ENCODE data around the gene RNF114. TPM values are rescaled to one million over a fixed set of nuclear protein-coding genes. Genes with fewer than 3 reads are reported as not detected.
"Not testable (repeated sequence)": the region's sequence is repeated elsewhere in the genome, so short reads cannot be mapped to it uniquely, and the experiment has no call there.

The RNF114 gene
- polyA plus RNA-seq, 1 donor from 2014 or later = 109 TPM

GRCh38 chr20:49993301-49993751 is 57.1 kb downstream of the RNF114 start:
- H3K9ac ChIP-seq (ENCODE audit: low read length) = no peak overlapping the region
- no peak overlapping the region for H3K4me2 ChIP-seq (ENCODE audit: low read length)
- no peak overlapping the region for H3K27ac ChIP-seq (ENCODE audit: low read length)
- H3K4me3 ChIP-seq (ENCODE audit: low read length) = no peak overlapping the region
- no peaks in the 10 kb centered on the region for H3K27me3 ChIP-seq (ENCODE audit: insufficient read depth, low read depth, low read length)
- no peak overlapping the region for H2AFZ ChIP-seq (ENCODE audit: low read depth, low read length)
- no peaks in the 10 kb centered on the region for H3F3A ChIP-seq (ENCODE audit: insufficient read depth, low read length, poor library complexity, severe bottlenecking)
- no peaks in the 10 kb centered on the region for H3K9me2 ChIP-seq (ENCODE audit: insufficient read depth, low read length)
- TF ChIP-seq EP300 (conservative IDR thresholded peaks at IDR 0.05; ENCODE audit: poor library complexity, severe bottlenecking) (no peak), RAD21 (conservative IDR thresholded peaks at IDR 0.05) (no peak), EZH2 (IDR thresholded peaks at IDR 0.05; ENCODE audit: borderline replicate concordance, insufficient read depth, low read length, poor library complexity, severe bottlenecking) (no peak), MXI1 (conservative IDR thresholded peaks at IDR 0.05; ENCODE audit: poor library complexity, severe bottlenecking) (no peak), POLR2AphosphoS5 (IDR thresholded peaks at IDR 0.05) (no peak), TAF1 (IDR thresholded peaks at IDR 0.05; ENCODE audit: low read depth) (no peak), SMC3 (conservative IDR thresholded peaks at IDR 0.05; ENCODE audit: poor library complexity) (no peak)
- TF ChIP-seq, protein P1, sequence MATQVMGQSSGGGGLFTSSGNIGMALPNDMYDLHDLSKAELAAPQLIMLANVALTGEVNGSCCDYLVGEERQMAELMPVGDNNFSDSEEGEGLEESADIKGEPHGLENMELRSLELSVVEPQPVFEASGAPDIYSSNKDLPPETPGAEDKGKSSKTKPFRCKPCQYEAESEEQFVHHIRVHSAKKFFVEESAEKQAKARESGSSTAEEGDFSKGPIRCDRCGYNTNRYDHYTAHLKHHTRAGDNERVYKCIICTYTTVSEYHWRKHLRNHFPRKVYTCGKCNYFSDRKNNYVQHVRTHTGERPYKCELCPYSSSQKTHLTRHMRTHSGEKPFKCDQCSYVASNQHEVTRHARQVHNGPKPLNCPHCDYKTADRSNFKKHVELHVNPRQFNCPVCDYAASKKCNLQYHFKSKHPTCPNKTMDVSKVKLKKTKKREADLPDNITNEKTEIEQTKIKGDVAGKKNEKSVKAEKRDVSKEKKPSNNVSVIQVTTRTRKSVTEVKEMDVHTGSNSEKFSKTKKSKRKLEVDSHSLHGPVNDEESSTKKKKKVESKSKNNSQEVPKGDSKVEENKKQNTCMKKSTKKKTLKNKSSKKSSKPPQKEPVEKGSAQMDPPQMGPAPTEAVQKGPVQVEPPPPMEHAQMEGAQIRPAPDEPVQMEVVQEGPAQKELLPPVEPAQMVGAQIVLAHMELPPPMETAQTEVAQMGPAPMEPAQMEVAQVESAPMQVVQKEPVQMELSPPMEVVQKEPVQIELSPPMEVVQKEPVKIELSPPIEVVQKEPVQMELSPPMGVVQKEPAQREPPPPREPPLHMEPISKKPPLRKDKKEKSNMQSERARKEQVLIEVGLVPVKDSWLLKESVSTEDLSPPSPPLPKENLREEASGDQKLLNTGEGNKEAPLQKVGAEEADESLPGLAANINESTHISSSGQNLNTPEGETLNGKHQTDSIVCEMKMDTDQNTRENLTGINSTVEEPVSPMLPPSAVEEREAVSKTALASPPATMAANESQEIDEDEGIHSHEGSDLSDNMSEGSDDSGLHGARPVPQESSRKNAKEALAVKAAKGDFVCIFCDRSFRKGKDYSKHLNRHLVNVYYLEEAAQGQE (IDR thresholded peaks at IDR 0.05; ENCODE audit: borderline replicate concordance) = no peak
- TF ChIP-seq, protein P2, sequence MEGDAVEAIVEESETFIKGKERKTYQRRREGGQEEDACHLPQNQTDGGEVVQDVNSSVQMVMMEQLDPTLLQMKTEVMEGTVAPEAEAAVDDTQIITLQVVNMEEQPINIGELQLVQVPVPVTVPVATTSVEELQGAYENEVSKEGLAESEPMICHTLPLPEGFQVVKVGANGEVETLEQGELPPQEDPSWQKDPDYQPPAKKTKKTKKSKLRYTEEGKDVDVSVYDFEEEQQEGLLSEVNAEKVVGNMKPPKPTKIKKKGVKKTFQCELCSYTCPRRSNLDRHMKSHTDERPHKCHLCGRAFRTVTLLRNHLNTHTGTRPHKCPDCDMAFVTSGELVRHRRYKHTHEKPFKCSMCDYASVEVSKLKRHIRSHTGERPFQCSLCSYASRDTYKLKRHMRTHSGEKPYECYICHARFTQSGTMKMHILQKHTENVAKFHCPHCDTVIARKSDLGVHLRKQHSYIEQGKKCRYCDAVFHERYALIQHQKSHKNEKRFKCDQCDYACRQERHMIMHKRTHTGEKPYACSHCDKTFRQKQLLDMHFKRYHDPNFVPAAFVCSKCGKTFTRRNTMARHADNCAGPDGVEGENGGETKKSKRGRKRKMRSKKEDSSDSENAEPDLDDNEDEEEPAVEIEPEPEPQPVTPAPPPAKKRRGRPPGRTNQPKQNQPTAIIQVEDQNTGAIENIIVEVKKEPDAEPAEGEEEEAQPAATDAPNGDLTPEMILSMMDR (IDR thresholded peaks at IDR 0.05; ENCODE audit: poor library complexity, severe bottlenecking) = no peak
- H4K20me1 ChIP-seq (ENCODE audit: insufficient read depth) = no peaks in the 10 kb centered on the region
- no peaks in the 10 kb centered on the region for H3K36me3 ChIP-seq (ENCODE audit: insufficient read depth, low read length)
- H3K9me3 ChIP-seq (ENCODE audit: low read length) = no peaks in the 10 kb centered on the region
- no peaks in the 10 kb centered on the region for H3K79me2 ChIP-seq (replicated peaks; ENCODE audit: insufficient read depth, low read length)

DNA sequence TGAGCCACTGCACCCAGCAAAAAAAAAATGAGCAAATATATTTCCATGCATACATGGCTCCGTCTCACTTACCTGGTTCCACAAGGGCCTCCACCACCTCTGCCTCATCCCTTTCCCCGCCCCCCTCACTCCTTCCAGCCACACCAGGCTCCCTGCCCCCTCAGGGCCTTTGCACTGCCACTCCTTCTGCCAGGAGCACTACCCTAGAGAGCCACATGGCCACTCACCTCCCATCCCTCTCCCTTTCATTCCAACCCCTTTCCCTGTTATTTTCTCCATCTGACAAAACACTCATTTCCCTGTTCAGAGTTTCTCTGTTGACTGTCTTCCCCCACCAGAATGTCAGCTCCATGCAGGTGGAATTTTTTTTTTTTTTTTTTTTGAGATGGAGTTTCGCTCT is 59.4 kb downstream of the RNF114 start:
- Histone ChIP-seq H3K79me2 (replicated peaks; ENCODE audit: insufficient read depth, low read length) (no peaks in the 10 kb centered on the region), H3K9me2 (ENCODE audit: insufficient read depth, low read length) (no peaks in the 10 kb centered on the region), H3K9me3 (ENCODE audit: low read length) (no peaks in the 10 kb centered on the region), H3K9ac (ENCODE audit: low read length) (no peak overlapping the region), H3K4me3 (ENCODE audit: low read length) (no peak overlapping the region), H2AFZ (ENCODE audit: low read depth, low read length) (no peak overlapping the region), H4K20me1 (ENCODE audit: insufficient read depth) (no peaks in the 10 kb centered on the region), H3K27ac (ENCODE audit: low read length) (no peak overlapping the region), H3F3A (ENCODE audit: insufficient read depth, low read length, poor library complexity, severe bottlenecking) (no peaks in the 10 kb centered on the region), H3K27me3 (ENCODE audit: insufficient read depth, low read depth, low read length) (no peaks in the 10 kb centered on the region), H3K4me2 (ENCODE audit: low read length) (no peak overlapping the region), H3K36me3 (ENCODE audit: insufficient read depth, low read length) (no peaks in the 10 kb centered on the region)
- TF ChIP-seq EP300 (conservative IDR thresholded peaks at IDR 0.05; ENCODE audit: poor library complexity, severe bottlenecking) (no peak), RAD21 (conservative IDR thresholded peaks at IDR 0.05) (no peak), MXI1 (conservative IDR thresholded peaks at IDR 0.05; ENCODE audit: poor library complexity, severe bottlenecking) (no peak), POLR2AphosphoS5 (IDR thresholded peaks at IDR 0.05) (no peak), EZH2 (IDR thresholded peaks at IDR 0.05; ENCODE audit: borderline replicate concordance, insufficient read depth, low read length, poor library complexity, severe bottlenecking) (no peak), SMC3 (conservative IDR thresholded peaks at IDR 0.05; ENCODE audit: poor library complexity) (no peak), TAF1 (IDR thresholded peaks at IDR 0.05; ENCODE audit: low read depth) (no peak)
- TF ChIP-seq, protein P2 (IDR thresholded peaks at IDR 0.05; ENCODE audit: poor library complexity, severe bottlenecking) = no peak
- TF ChIP-seq, protein P1 (IDR thresholded peaks at IDR 0.05; ENCODE audit: borderline replicate concordance) = no peak

DNA sequence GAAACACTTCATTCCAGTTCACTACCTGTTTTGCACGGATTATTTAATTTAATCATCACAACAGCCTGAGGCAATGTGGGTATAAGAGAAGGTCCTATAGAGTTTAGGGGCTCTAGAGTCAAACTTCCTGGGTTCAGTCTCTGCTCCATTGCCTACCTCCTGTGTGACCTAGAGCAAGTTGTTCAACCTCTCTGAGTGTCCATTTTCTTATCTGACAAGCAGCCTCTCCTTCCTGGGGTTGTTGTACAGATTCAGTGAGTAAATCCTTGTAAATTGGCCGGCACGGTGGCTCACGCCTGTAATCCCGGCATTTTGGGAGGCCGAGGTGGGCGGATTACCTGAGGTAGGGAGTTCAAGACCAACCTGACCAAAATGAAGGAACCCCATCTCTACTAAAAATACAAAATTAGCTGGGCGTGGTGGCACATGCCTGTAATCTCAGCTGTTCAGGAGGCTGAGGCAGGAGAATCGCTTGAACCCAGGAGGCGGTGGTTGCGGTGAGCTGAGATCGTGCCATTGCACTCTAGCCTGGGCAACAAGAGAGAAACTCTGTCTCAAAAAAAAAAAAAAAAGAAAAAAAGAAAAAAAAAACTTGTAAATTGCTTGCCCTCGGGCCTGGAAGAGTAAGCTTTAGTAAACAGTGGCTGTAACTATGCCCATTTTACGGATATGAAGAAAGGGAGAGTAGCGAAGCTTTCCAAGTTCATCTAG is 62.4 kb downstream of the RNF114 start:
- not testable (repeated sequence) for H3K79me2 ChIP-seq (replicated peaks; ENCODE audit: insufficient read depth, low read length); H3K4me3 ChIP-seq (ENCODE audit: low read length); H3K9me3 ChIP-seq (ENCODE audit: low read length); H3K4me2 ChIP-seq (ENCODE audit: low read length); H4K20me1 ChIP-seq (ENCODE audit: insufficient read depth); H3K9me2 ChIP-seq (ENCODE audit: insufficient read depth, low read length); H3F3A ChIP-seq (ENCODE audit: insufficient read depth, low read length, poor library complexity, severe bottlenecking); H3K27ac ChIP-seq (ENCODE audit: low read length); H3K27me3 ChIP-seq (ENCODE audit: insufficient read depth, low read depth, low read length); H3K36me3 ChIP-seq (ENCODE audit: insufficient read depth, low read length); H3K9ac ChIP-seq (ENCODE audit: low read length); H2AFZ ChIP-seq (ENCODE audit: low read depth, low read length)
